Renal cortex interstitium (tissue), 15 donors: ENCODE measurements around the gene ADM2. TPM values are rescaled to one million over a fixed set of nuclear protein-coding genes. Genes with fewer than 3 reads are reported as not detected.
"Not testable (repeated sequence)": the region's sequence is repeated elsewhere in the genome, so short reads cannot be mapped to it uniquely, and the experiment has no call there.

ENCODE experiments used
- DNase-seq, 11 donors: peaks; one replicate each; pipeline ENCODE4 v3.0.0-alpha.2; 2013; ENCODE audit warnings: low read depth in 9 of 11, low spot score in 4 of 11; ENCODE audit errors: extremely low read depth in 1 of 11
- long read RNA-seq, 16 experiments: transcript quantifications; one replicate each; lab custom pipeline, GENCODE V29; 2026
- polyA plus RNA-seq, 3 donors: library from polyadenylated mRNA; unstranded; fragments of 120-200 nt; gene quantifications; one replicate each; pipeline ENCODE4 v1.2.1, GENCODE V29; 2013; ENCODE audit not compliant: insufficient read length in 3 of 3

ADM2 gene, protein sequence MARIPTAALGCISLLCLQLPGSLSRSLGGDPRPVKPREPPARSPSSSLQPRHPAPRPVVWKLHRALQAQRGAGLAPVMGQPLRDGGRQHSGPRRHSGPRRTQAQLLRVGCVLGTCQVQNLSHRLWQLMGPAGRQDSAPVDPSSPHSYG
- polyA plus RNA-seq: 1 to 10 TPM; 3.8 to 6.9 (median 4.6) TPM
- long read RNA-seq, donor 1, full-length matches to known transcripts: 1 of 1 reads
- long read RNA-seq, donor 1, partial matches to known transcripts: 0 of 1 reads
- long read RNA-seq, donor 1, other reads (novel, unspliced or antisense): 0 of 1 reads
- long read RNA-seq, donor 2: 0 reads
- long read RNA-seq, donor 3, full-length matches to known transcripts: 1 of 1 reads
- long read RNA-seq, donor 3, partial matches to known transcripts: 0 of 1 reads
- long read RNA-seq, donor 3, other reads (novel, unspliced or antisense): 0 of 1 reads
- long read RNA-seq, donor 4, full-length matches to known transcripts: 2 of 2 reads
- long read RNA-seq, donor 4, partial matches to known transcripts: 0 of 2 reads
- long read RNA-seq, donor 4, other reads (novel, unspliced or antisense): 0 of 2 reads
- long read RNA-seq, donor 5, full-length matches to known transcripts: 11 of 11 reads
- long read RNA-seq, donor 5, partial matches to known transcripts: 0 of 11 reads
- long read RNA-seq, donor 5, other reads (novel, unspliced or antisense): 0 of 11 reads
- long read RNA-seq, donor 6, full-length matches to known transcripts: 2 of 2 reads
- long read RNA-seq, donor 6, partial matches to known transcripts: 0 of 2 reads
- long read RNA-seq, donor 6, other reads (novel, unspliced or antisense): 0 of 2 reads
- long read RNA-seq, donor 7, full-length matches to known transcripts: 1 of 1 reads
- long read RNA-seq, donor 7, partial matches to known transcripts: 0 of 1 reads
- long read RNA-seq, donor 7, other reads (novel, unspliced or antisense): 0 of 1 reads
- long read RNA-seq, donor 8, full-length matches to known transcripts: 5 of 5 reads
- long read RNA-seq, donor 8, partial matches to known transcripts: 0 of 5 reads
- long read RNA-seq, donor 8, other reads (novel, unspliced or antisense): 0 of 5 reads
- long read RNA-seq, donor 9, full-length matches to known transcripts: 3 of 3 reads
- long read RNA-seq, donor 9, partial matches to known transcripts: 0 of 3 reads
- long read RNA-seq, donor 9, other reads (novel, unspliced or antisense): 0 of 3 reads
- long read RNA-seq, donor 10: 0 reads
- long read RNA-seq, donor 11, full-length matches to known transcripts: 1 of 1 reads
- long read RNA-seq, donor 11, partial matches to known transcripts: 0 of 1 reads
- long read RNA-seq, donor 11, other reads (novel, unspliced or antisense): 0 of 1 reads
- long read RNA-seq, donor 12, full-length matches to known transcripts: 1 of 1 reads
- long read RNA-seq, donor 12, partial matches to known transcripts: 0 of 1 reads
- long read RNA-seq, donor 12, other reads (novel, unspliced or antisense): 0 of 1 reads
- long read RNA-seq, donor 13, full-length matches to known transcripts: 7 of 7 reads
- long read RNA-seq, donor 13, partial matches to known transcripts: 0 of 7 reads
- long read RNA-seq, donor 13, other reads (novel, unspliced or antisense): 0 of 7 reads
- long read RNA-seq, donor 14, full-length matches to known transcripts: 1 of 1 reads
- long read RNA-seq, donor 14, partial matches to known transcripts: 0 of 1 reads
- long read RNA-seq, donor 14, other reads (novel, unspliced or antisense): 0 of 1 reads
- long read RNA-seq, donor 15, full-length matches to known transcripts: 1 of 1 reads
- long read RNA-seq, donor 15, partial matches to known transcripts: 0 of 1 reads
- long read RNA-seq, donor 15, other reads (novel, unspliced or antisense): 0 of 1 reads
- long read RNA-seq, donor 16, full-length matches to known transcripts: 9 of 9 reads
- long read RNA-seq, donor 16, partial matches to known transcripts: 0 of 9 reads
- long read RNA-seq, donor 16, other reads (novel, unspliced or antisense): 0 of 9 reads

DNA sequence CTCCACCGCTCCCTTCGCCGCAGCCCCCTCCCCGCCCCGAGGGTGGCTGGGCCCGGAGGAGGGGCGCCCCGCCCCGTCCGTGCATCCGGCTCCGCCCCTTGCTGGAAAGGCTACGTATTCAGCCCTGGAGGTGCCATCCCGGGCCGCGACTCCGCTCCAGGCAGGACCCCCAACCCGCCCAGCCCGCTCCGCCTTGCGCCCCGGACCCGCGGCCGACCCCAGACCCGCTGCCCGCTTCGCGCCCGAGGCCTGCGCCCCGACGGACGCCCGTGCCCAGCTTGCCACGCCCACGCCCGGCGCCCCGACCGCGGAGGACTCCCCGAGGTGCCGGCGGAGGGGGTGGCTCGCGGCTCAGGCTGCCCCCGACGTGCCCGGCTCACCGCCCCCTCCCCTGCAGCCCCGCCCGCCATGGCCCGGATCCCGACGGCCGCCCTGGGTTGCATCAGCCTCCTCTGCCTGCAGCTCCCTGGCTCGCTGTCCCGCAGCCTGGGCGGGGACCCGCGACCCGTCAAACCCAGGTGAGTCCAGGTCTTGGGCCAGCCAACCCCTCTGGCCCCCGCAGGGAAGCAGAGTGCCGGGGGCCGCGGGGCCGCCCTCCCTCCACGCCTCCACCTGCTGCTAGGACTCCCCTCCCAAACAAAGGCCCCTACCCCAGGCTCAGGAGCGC is at the start of gene ADM2:
Gene ADM2 (plus strand): TSS at position 104 of the 667 bp plus-strand sequence. CDS start 305 bp downstream, at position 409.
- DNase-seq: no peak

DNA sequence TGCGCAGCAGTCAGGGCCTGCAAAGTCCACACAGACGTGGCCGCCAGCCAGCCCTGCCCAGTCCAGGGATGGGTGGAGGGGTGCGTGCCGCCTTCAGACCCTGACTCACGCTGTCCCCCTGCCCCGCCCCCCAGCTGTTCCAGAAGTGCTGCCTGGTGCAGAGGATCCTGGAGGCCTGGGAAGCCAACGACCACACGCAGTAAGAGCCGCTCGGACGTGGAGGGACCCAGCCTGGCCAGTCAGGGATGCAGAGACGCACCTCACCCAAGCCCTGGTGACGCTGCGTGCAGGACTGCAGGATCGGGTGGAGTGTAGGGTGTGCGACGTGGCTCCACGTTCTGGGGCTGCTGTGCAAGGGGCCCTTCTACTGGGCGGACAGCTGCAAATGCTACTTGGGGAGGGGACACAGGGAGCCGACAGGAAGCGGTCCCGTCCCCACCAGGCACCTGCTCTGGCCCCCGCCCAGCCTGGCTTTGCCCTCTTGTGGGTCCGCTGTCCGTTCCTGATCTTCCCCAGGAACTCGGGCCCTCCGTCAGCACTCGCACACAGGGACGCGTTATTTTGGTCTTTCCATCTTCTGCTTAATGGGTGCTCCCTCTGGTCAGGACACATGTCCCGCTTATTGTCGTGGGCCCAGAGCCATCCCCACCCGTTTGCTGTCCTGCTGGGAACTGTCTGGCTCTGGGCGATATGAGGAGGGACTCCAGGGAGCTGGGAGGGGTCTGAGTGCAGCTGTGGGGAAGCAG is 49.0 kb upstream of the ADM2 start:
- DNase-seq: no peak

DNA sequence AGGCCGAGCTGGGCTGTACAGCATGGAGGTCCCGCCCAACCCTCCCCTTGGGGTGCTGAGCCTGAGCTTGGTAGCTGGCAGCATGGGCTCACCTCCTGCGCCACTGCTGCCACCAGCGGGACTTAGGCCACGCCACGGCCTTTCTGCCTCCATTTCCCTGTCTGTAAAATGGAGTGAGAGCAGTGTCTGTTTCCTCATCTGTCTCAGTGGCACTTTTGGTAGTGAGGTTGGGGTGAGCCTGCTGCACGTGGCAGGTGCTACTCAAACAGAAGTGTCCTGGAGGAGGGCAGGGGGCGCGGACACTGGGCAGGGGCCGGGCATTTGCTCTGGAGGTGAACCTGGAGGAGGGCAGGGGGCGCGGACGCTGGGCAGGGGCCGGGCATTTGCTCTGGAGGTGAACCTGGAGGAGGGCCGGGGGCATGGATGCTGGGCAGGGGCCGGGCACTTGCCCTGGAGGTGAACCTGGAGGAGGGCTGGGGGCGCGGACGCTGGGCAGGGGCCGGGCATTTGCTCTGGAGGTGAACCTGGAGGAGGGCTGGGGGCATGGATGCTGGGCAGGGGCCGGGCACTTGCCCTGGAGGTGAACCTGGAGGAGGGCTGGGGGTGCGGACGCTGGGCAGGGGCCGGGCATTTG is 48.3 kb upstream of the ADM2 start:
- DNase-seq: not testable (repeated sequence)

DNA sequence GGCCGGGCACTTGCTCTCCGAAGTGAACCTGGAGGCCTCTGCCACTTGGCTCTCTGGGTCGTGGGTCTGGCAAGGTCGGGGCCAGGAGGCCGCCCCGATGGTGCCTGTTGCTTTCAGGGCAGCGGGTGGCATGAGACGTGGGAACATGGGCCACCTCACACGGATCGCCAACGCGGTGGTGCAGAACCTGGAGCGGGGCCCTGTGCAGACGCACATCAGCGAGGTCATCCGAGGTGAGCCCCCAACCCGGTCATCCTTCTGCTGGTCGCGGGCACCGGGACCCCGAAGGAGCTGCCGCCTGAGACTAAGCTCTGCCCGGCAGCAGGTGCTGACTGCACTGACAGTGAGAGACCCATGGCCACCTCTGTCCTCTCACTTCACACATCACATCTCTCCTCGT is 46.5 kb upstream of the ADM2 start:
- DNase-seq: no peak

DNA sequence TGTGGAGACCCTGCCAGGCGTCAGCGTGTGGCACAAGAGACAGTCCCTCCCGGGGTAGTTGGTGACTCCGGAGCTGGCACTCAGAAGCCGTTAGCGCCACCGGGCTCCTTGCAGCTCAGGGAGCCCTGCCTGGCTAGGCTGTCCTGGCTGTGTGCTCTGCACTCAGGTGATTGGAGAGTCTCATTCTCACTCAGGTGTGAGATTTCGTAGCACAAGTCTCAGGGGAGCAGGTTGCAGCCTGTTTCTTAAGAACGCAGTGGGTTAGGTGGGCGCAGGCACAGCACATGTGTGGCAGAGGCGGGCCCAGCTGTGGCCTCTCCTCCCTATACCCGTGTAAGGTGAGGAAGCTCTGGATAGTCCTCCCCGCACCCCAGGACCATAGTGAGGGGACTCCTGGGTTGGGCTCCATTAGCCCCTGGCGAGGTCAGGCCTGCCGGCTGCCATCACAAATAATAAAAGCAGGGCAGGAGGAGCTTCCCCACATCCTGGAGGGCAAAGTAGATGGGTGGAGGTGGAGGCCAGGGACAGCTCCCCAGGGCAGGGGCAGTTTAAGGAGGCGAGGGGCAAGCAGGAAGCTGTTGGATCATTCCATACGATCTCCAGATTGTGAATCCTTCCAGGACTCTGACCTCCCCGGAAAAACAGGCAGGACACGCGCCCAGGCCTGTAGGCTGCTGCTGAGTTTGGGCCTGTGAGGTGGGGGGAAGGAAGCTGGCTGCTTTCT is 45.9 kb upstream of the ADM2 start:
- DNase-seq: no peak

DNA sequence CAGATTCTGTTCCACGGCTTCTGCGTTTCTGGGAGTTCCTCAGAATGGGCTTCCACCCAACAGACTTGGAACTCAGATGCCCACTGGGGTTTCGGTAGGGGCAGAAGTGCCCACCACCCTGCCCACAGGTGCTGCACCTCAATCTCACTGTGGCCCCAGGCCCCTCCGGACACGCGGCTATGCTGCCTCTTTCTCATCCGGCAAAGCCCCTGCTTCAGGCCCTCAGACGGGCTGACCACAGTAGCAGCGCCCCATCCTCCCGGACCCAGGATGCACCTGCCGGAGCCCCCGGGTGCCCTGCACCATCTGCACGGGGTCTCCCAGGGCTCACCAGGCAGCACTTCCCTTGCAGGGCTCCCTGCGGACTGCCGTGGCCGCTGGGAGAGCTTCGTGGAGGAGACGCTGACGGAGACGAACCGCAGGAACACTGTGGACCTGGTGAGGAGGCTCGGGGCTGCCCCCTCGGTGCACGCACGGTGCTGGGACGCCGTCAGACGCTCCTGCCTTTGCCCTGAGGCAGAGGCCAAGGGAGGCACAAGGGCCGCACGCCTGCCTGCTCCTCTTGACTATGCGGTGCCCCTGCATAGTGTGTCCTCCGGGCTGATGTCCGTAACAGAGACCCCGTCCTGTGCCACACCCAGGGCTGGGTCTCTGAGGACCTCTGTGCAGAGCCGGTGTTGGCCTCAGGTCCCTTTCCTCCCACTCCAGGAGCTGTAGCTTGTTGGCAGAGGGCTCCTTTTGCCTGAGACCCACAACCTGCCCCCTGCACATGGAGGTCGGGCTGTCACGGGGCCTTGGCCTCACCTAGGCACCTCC is 45.1 kb upstream of the ADM2 start:
- no peak for DNase-seq

DNA sequence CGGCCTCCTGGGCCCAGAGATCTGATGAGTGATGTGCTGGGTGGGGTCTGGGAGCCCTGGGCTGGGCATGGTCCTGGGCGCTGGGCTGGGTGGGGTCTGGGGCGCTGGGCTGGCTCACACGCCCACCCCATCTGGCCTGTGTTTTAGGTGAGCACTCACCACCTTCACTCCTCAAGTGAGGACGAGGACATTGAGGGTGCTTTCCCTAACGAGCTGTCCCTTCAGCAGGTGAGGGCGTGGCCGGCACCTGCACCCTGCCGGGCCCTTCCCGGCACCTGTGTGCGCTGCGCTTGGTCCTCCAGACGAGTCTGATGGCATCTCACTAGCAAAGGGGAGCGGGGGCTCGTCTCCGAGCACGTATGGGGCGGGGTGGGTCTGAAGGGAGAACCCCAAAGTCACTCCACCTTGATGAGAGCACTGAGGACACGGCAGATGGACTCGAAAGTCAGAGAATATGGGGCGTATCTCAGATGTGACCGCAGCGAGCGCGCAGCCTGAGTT is 44.5 kb upstream of the ADM2 start:
- no peak for DNase-seq

DNA sequence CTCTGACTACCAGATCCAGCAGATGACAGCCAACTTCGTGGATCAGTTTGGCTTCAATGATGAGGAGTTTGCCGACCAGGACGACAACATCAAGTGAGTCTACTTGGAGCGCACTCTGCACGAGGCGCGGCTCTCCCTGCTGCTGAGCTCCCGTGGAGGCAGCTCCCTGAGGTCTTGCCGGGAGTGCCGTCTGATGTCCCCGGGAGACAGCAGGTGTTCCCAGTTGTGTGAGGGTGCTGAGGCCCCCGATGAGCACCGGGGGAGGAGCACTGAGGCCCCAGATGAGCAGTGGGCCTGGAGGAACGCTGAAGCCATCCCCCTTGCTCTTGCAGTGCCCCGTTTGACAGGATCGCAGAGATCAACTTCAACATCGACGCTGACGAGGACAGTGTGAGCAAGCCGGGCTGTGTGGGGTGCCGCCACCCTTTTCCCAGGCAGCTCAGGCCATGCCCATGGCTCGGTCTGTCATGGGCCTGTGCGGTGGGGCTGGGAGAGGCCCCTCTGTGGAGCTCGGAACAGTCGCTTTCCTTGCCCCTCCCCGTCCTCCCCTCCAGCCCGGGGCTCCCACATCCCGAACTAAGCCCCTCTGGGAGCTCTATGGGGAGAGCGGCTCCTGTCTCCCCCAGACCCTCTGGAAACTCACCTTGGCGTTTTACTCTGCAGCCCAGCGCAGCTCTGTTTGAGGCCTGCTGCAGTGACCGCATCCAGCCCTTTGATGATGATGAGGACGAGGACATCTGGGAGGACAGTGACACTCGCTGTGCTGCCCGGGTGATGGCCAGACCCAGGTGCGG is 43.6 kb upstream of the ADM2 start:
- no peak for DNase-seq

DNA sequence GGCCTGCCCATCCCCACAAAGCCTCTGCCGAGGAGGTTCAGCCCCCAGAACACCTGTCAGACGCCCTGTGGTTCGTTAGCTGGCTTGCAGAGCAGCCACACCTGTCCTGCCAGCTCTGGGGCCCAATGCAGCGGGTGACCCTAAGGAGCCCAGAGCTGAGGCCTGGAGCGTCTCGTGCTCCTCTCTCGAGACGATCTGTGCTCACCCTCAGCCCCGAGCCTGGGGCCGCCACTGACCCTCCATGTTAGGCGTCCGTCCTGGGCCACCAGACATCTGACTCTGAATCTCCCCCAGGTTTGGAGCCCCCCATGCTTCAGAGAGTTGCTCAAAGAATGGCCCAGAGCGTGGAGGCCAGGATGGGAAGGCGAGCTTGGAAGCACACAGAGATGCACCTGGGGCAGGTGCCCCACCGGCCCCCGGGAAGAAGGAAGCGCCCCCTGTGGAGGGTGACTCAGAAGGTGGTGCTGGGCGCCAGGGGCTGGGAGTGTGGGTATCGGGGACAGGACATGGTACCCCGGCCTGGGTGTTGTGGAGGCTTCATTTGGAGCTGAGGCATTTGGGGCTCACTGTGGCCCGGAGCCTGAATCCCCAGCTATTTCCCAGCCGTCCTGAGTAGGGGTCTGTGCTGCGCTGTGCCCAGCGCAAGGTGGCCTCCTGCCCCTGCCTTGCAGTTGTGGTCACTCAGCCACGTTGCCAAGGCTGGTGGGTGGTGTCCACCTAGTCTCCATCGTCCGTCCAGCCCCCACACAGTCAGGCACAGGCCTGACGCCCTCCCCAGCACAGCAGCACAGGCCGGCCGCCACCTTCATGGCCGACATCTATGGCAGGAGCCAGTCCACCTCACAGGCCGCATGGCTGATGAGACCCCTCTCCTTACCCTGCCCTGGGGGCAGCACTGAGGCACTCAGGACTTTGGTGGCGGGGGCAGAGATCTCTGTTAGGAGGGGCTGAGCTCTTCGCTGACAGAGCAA is 42.8 kb upstream of the ADM2 start:
- DNase-seq: no peak

DNA sequence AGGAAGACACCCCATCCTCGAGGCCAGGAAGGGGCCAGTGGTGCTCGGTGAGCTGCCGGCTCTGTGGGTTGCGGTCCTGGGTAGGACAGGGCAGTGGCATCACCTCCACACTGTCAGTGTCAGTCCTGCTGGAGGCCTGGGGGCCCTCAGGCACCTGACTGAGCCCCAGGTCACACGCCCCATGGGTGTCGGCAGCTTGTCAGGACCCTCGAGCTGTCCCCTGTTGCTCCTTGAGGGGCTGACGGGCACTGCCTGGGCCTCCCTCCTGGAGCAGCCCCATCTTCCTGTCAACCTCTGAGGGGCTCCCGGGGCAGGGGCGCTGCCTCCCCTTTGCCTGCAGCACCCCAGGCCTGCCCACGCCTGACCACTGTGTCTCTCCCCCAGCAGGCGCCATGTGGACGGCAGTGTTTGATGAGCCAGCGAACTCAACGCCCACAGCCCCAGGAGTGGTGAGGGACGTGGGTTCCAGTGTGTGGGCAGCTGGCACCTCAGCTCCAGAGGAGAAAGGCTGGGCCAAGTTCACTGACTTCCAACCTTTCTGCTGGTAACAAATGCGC is 42.0 kb upstream of the ADM2 start:
- DNase-seq: no peak

DNA sequence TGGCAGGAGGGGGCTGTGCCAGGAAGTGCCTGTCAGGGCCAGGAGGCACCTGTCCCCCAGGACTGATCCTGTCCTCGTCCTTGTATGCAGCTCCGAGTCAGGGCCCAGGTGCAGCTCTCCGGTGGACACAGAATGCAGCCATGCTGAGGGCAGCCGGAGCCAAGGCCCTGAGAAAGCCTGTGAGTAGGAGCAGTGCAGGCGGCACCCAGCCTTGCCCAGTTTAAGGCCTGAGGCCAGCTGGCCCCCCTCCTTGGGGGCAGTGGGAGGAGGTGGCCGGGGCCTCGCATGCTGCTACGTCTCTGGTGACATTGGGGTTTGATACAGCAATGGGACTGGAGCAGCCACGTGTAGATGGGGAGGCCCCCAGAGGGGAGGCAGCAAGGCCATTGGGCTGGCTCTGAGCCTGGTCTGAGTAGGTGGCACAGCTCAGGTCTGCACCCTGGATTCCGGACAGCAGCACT is 41.4 kb upstream of the ADM2 start:
- DNase-seq: no peak

DNA sequence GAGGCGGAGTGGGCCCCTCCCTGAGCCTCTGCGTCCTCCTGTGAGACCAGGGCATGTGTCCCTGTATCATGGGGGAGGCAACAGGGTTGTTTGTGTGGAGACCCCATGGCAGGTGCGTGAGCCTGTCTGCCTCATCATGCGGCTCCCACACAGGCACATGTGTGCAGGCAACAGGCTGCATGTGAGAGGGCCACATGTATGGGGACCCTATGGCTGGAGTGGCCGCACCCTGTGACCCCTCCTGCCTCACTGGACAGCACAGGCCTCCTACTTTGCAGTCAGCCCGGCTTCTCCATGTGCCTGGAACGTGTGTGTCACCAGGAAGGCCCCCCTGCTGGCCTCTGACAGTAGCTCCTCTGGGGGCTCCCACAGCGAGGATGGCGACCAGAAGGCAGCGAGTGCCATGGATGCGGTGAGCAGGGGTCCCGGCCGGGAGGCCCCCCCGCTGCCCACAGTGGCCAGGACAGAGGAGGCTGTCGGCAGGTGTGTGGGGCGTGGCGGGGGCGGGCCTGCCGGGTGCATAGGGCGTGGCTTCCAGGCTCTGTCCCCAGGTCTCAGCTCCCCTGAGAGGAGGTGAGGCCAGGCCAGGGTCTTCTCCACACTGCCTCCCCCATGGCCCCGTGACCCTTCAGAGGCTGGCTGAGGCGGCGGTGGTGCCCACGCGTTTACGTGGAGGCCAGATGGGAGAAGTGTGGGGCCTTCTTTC is 40.6 kb upstream of the ADM2 start:
- DNase-seq: no peak
